ENCODE results near the gene AKAP7.

AKAP7 gene

GRCh38 chr6:131205481-131206244, 70.4 kb downstream of the AKAP7 start:
- DNase-seq (ENCODE audit: low spot score): no peak

DNA sequence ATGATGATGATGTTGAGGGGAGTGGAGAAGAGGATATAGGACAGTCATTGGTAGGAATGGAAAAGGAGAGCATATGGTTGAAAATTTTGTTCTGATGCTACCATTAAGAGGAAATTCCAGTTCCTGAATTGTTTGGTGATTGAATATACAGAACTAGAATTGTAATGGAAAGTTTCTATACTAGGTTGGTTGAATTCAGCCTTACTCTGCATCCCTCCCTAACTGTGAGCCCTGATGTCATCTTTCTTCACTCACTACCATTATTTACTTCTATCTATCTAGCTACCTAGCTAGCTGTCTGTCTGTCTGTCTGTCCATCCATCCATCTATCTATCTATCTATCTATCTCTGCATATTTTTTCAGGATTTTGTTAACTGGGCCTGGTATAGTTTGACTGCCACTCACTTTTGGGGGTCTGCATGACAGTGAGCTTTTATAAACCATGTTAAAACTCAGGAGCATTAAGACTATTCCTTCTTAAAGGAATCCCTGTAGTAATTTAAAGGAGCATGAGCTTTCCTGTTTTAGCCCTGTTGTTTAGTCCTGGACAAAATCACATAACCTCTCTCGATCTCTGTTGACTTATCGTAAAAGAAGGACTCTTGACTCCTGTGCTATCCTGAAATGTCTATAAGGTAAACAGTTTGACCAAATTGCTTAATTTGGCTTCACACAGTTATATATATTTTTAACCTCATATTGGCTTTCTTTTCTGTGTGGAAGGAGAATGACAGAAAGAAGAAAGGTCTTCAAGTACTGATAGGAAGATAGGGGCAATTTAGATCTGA, 71.4 kb downstream of the AKAP7 start:
- DNase-seq (ENCODE audit: low spot score): no peak

DNA sequence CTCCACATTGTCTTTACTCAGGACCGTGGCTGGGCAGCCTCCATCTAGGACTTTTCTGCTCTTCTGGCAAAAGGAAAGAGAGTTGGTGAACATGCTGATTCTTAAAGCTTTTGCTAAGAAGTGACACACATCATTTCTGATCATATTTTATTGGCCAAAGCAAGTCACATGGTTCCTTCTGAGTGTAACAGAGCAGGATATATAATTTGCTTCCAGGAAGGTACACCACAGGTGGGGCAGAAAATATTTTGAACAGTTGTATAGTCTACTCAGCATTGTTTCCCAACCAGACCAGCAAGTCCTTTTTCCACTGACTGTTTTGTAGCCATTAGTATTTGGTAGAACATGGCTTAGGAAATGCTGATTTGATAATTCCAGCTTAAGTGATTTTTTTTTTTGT, 73.5 kb downstream of the AKAP7 start:
- DNase-seq (ENCODE audit: low spot score): no peak

DNA sequence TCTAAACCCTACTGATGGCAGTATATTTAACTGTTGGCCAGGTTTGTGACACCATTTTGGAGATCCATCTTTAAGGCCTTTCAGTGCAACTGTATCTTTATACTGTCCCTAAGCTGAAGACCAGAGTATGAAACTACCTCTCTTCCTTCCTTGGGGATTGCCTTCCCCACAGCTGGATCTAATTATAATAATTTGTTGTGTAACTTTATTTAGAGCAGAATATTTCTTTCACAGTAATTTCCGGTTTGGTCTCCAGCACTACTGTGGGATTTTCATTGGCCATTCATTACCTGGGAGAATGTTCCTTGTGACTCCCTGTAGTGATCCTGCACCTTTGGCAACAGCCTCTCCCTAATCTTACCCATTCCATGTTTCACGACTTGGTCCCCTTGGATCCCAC, 75.2 kb downstream of the AKAP7 start:
- no peak for DNase-seq (ENCODE audit: low spot score)

GRCh38 chr6:131212024-131212423, 76.8 kb downstream of the AKAP7 start:
- DNase-seq (ENCODE audit: low spot score): no peak

GRCh38 chr6:131212913-131213312, 77.6 kb downstream of the AKAP7 start:
- no peak for DNase-seq (ENCODE audit: low spot score)

DNA sequence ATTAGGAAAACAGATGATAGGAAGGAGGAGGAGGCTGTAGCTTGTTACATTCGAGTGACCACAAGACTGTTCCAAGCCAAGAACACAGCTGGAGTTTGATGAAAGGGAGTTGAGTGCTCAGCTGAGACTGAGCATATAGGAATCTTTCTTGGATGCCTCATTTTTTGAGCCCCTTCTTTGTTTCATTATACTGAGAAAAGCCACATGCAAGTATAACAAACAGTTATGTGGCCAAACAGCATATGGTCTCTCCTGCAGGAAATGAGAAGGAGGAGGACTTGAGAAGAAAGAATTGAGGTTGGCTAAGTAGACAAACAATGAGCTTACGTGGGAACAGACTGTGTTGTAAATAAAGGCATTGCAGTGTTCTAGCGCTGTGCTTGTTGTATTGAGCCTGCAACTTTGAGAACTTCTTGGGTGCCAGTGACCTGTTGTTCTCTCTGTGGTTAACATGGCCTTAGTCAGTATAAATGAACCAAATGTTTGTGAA, 78.3 kb downstream of the AKAP7 start:
- no peak for DNase-seq (ENCODE audit: low spot score)

- no peak for DNase-seq (ENCODE audit: low spot score)
These were observed 80.0 kb downstream of the AKAP7 start for GRCh38 chr6:131215219-131215618.

GRCh38 chr6:131216246-131216645, 81.0 kb downstream of the AKAP7 start:
- DNase-seq (ENCODE audit: low spot score): no peak

DNA sequence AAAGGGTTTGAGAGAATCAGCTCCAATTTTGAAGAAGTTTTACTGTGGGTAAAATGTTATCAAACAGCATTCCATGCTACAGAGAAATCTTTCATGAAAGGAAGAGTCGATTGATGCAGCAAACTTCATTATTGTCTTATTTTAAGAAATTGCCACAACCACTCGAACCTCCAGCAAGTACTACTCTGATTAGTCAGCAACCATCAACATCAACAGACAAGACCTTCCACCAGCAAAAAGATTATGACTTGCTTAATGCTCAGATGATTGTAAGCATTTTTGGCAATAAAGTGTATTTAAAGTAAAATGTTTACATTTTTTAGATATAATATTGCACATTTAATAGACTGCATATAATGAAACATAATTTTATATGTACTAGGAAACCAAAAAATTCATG, 87.5 kb downstream of the AKAP7 start:
- no peak for DNase-seq (ENCODE audit: low spot score)

- DNase-seq (ENCODE audit: low spot score): no peak
These were observed 88.1 kb downstream of the AKAP7 start for GRCh38 chr6:131223416-131223815.

DNA sequence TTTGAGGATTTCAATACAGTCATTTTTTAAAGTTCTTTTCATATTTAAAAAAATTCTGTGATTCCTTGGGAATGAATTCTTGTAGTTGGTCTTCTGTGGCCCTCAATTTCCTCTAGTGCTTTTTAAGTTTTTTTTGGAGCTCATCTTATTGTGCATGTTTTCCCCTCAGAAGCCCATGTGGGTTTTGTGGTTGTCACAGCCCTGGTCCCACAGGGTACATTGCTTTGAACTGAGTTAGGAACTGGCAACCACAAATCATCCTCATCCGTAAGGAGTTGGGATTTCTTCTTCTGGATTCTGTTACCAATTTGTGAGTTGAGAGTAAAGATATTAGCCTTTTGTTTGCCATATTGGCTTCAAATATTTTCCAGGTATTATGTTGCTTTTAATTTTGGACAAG, 89.9 kb downstream of the AKAP7 start:
- DNase-seq (ENCODE audit: low spot score): no peak

DNA sequence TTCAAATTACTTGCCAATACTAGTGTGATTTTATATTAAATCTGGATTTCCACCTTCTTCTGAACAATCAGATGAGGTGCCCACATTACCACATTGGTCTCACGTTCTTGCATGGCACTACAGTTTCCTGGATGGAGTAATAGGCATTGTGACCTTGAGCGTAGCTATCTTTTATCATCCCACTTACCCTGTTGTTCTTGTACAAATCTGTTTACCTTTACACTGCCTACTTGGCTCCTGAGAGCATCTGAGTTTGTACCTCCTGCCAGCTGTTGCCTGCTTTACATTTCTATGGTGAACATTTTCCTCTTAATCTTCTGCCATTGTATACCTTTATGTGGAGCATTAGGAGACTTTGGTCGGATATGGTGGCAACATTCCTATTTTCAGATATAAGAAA, 90.7 kb downstream of the AKAP7 start:
- no peak for DNase-seq (ENCODE audit: low spot score)

- no peak for DNase-seq (ENCODE audit: low spot score)
These were observed 91.3 kb downstream of the AKAP7 start for GRCh38 chr6:131226459-131227157.

- no peak for DNase-seq (ENCODE audit: low spot score)
These were observed 91.9 kb downstream of the AKAP7 start for GRCh38 chr6:131227158-131227543.

GRCh38 chr6:131231103-131231502, 95.8 kb downstream of the AKAP7 start:
- DNase-seq (ENCODE audit: low spot score): no peak

DNA sequence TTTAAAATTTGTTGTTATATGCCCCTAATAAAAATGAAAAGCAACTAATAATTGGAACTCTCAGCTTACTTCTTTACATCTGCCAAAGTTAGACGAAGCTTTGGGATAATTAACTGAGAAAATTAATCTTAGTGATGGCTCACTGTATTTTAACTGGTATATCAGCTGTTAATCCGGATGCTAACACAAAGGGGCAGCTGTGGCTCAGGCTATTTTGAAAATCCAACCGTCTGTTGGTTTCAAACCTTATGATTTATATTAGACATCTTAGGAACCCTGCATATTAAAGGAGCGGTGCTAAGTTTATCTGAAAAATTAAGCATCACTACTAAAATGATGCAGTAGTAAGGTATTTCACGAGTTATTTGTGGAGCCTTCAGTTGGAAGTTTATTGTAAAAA, 96.6 kb downstream of the AKAP7 start:
- no peak for DNase-seq (ENCODE audit: low spot score)

DNA sequence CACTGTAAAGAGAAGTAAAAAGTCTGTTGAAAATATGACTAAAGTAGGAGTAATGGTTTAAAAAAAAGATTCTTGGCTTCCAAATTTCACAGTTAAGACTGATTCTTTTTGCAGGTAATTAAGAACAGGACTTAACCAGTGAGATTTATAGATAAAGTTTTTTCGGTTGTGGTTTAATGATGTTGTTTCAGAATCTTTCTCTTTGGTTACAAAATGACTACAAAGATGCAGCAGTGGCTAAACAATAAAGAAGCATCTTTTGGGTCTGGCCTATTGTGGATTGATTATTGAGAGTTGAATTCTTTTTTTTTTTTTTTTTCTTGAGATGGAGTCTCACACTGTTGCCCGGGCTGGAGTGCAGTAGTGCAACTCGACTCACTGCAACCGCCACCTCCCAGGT, 109.7 kb downstream of the AKAP7 start:
- DNase-seq (ENCODE audit: low spot score): no peak

GRCh38 chr6:131250122-131250521, 114.9 kb downstream of the AKAP7 start:
- DNase-seq (ENCODE audit: low spot score): no peak

- no peak for DNase-seq (ENCODE audit: low spot score)
These were observed 115.7 kb downstream of the AKAP7 start for GRCh38 chr6:131250936-131251335.

- DNase-seq (ENCODE audit: low spot score): no peak
These were observed 116.4 kb downstream of the AKAP7 start for GRCh38 chr6:131251590-131252199.

- DNase-seq (ENCODE audit: low spot score): no peak
These were observed 120.2 kb downstream of the AKAP7 start for GRCh38 chr6:131255434-131255833.

Measured in HuH-7.5 (cell line).